Epithelial cell of esophagus (primary cell): ENCODE measurements around the gene C4orf33.
A peak's percentile ranks its signal among the peaks of the same experiment; 100 is the strongest.

ENCODE experiments used
- DNase-seq: peaks from one replicate; pipeline ENCODE4 v3.0.0; 2010; ENCODE audit warnings: low read depth
- H3K4me3 ChIP-seq: 2 replicates; pipeline ENCODE4 v1.5.1; 2011; ENCODE audit warnings: mild to moderate bottlenecking, low read length, control low read depth
- CTCF ChIP-seq: IDR thresholded peaks from 2 replicates; pipeline ENCODE4 v1.5.1; 2011; ENCODE audit warnings: low read depth, mild to moderate bottlenecking, low read length, control low read depth, inconsistent platforms; ENCODE audit not compliant: insufficient read depth; ENCODE audit errors: missing control alignments

Gene C4orf33

GRCh38 chr4:129129143-129129542 lies 33.2 kb downstream of the C4orf33 start:
- DNase-seq = no peak
- no peak for TF ChIP-seq CTCF

GRCh38 chr4:129131343-129131742 lies 35.4 kb downstream of the C4orf33 start:
- DNase-seq = no peak
- H3K4me3 ChIP-seq = no peak overlapping the region
- TF ChIP-seq CTCF = no peak

More at GRCh38 chr4:129129143-129129542, 33.2 kb downstream of the C4orf33 start:
- no peak overlapping the region for H3K4me3 ChIP-seq

- no peak overlapping the region for H3K4me3 ChIP-seq
- no peak for TF ChIP-seq CTCF
- DNase-seq = no peak
Measured at GRCh38 chr4:129136433-129136832, 40.5 kb downstream of the C4orf33 start.

GRCh38 chr4:129138810-129139496 lies 43.0 kb downstream of the C4orf33 start:
- peak; percentile 56 for DNase-seq
- no peak for TF ChIP-seq CTCF

GRCh38 chr4:129140521-129140920 lies 44.6 kb downstream of the C4orf33 start:
- TF ChIP-seq CTCF = peak; percentile 6
- no peak overlapping the region for H3K4me3 ChIP-seq
- no peak for DNase-seq

More at GRCh38 chr4:129138810-129139496, 43.0 kb downstream of the C4orf33 start:
- H3K4me3 ChIP-seq = no peak overlapping the region

- TF ChIP-seq CTCF = no peak
- no peak for DNase-seq
- no peak overlapping the region for H3K4me3 ChIP-seq
Measured at GRCh38 chr4:129143359-129143758, 47.4 kb downstream of the C4orf33 start.

GRCh38 chr4:129144755-129145206 lies 48.8 kb downstream of the C4orf33 start:
- no peak for DNase-seq
- no peak overlapping the region for H3K4me3 ChIP-seq
- no peak for TF ChIP-seq CTCF
